A204.1 (cell line): ENCODE results near the gene DDRGK1.
"Not testable (repeated sequence)": the region's sequence is repeated elsewhere in the genome, so short reads cannot be mapped to it uniquely, and the experiment has no call there.

ENCODE experiments used
- FAIRE-seq: peaks from 2 replicates; lab custom pipeline; 2012; peaks lifted over from hg19 to GRCh38; lab: Jason Lieb, UNC

DDRGK1 gene

DNA sequence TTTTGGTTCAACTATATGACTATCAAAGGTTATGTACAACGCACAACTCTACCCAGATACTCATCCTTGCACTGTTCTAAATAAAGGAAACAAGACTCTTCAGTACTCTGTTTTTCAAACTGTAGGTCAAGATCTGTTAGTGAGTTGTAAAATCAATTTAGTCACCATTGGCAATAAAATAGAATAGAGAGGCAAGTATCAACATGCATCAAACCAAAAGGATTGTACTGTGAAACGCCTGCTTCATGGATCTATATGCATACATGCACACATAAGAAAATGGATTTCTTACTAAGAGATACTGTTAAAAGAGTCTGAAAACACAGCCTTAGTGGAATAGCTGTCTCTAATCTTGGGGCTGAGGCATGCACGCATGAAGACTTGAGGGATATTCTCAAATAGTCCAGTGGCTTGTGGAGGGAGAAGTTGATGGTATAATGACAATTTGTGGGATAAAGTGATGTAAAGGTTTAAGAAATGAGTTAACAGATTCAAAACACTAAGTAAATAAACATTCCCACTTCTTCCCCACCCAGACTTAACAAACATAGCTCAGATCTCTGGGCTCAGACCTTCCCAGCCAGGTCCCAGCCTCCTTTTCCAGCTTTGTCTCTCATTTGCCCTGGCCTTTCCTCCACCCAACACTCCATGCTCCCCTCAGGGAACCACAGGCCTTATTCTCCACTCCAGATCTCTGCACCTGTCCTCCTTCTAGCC, 20.4 kb downstream of the DDRGK1 start:
- no peak for FAIRE-seq

DNA sequence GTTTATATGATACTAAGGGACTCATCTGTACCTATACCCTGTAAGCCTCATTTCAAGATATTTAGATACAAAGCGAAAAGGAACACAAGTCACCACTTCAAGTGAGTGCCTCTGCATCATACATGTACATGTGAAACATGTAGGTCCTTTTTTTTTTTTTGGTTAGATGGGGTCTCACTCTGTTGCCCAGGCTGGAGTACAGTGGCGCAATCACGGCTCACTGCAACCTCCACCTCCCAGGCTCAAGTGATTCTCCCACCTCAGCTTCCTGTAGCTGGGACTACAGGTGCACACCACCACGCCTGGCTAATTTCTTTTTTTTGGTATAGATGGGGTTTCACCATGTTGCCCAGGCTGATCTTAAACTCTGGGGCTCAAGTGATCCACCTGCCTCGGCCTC, 22.1 kb downstream of the DDRGK1 start:
- FAIRE-seq, result not testable (repeated sequence)

DNA sequence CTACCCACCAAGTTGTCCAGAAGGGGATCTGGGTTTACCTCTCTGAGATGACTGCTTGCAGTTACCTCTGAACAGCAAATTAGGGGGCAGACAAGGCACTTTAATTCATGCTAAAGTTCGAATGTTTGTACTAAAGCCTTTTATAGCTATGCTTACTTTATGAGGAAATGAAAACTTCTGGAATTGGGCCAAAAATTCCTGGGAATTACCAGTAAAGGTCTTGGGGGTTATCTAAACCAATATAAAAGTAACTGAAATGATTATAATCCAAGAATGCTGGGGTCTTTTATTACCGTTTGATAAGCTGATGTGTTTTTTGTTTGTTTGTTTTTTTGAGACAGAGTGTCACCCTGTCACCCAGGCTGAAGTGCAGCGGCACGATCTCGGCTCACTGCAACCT, 23.2 kb downstream of the DDRGK1 start:
- FAIRE-seq, result no peak

DNA sequence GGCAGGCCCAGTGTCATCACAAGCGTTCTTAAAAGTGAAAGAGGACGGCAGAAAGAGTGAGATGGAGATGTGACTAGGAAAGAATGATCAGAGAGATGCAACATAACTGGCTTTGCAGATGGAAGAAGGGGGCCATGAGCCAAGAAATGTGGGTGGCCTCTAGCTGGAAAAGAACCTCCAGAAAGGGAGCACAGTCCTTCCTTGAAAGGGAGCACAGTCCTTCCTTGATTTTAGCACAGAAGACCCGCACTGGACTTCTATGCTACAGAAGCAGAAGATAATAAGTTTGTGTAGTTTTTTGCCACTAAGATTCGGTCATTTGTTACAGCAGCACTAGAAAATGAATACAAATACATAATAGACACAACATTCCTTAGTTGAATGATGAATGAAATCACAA, 24.2 kb downstream of the DDRGK1 start:
- FAIRE-seq, result no peak

- FAIRE-seq, result no peak
Measured at GRCh38 chr20:3177746-3178485, 26.6 kb downstream of the DDRGK1 start.

- no peak for FAIRE-seq
Measured at GRCh38 chr20:3175270-3175669, 29.2 kb downstream of the DDRGK1 start.

DNA sequence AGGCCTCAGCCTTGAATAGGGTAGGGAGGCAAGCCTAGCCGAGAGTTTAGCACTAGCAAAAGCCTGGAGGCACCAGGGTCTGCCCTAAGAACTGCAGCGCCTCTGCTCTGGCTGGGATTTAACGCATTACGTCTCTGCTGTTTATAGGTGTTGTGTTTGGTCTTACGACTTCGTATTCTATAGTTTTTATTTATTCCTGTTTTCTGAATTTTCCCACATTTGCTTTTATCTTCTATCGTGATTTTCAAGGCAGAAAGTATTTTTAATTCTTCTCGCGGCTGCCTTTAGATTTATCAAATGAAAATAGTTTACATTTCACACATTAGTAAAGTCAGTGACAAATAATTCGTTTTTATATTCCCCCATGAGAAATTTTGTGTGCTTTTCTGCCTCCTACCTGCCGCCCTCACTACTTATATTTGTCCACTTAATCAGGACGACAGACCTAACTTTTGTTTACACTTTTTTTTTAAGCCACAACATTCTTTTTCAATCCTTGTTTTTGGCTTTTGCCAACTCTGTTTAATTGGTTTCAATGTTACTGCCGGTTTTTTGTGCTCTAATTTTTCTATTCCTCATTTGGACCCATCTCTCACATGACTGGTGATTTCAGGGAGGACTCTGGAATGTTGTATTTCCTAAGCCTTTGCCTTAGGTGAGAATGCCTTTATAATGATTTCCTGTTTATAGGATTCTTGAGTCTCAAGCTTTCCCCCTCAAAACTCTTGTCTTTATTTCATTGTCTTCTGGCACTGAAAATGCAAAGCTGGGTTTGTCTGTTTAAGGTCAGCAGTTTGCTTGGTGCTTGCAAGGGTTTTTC, 29.8 kb downstream of the DDRGK1 start:
- no peak for FAIRE-seq

GRCh38 chr20:3173610-3174441, 30.7 kb downstream of the DDRGK1 start:
- FAIRE-seq, result no peak

DNA sequence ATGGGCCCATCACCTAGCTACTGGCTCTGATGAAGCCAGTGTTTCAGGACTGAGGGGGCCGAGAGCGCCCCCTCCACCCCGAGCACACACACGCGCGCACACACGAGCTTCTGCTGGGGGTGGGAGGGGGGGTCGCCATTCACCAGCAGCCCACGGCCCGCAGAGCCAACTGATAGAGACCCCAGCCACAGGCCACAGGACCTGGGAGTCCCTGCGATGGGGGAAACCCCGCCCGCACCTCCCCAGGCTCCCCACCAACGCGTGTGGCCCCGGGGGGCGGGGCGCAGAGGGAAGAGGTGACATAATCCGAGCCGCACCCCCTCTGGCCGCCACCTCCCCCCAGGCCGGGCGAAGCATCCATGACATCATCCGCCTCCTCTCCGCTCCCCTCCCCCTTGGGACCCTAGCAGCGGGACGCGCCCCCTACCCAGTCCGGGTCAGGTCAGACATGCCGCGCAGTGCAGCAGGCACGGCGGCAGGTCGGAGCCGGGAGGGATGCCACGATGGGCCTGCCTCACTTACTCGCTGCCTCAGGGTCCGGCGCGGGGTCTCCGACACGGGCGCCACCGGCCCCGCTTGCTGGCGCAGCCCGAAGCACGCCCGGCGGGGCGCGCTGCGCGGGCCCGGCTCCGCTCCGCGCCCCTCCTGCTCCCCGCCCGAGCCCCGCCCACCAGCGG, 31.4 kb downstream of the DDRGK1 start, which contains the start of gene LZTS3:
Gene LZTS3 (minus strand): TSS at position 617 of the 677 bp plus-strand sequence. CDS start 6,386 bp downstream, outside the sequence.
- no peak for FAIRE-seq

DNA sequence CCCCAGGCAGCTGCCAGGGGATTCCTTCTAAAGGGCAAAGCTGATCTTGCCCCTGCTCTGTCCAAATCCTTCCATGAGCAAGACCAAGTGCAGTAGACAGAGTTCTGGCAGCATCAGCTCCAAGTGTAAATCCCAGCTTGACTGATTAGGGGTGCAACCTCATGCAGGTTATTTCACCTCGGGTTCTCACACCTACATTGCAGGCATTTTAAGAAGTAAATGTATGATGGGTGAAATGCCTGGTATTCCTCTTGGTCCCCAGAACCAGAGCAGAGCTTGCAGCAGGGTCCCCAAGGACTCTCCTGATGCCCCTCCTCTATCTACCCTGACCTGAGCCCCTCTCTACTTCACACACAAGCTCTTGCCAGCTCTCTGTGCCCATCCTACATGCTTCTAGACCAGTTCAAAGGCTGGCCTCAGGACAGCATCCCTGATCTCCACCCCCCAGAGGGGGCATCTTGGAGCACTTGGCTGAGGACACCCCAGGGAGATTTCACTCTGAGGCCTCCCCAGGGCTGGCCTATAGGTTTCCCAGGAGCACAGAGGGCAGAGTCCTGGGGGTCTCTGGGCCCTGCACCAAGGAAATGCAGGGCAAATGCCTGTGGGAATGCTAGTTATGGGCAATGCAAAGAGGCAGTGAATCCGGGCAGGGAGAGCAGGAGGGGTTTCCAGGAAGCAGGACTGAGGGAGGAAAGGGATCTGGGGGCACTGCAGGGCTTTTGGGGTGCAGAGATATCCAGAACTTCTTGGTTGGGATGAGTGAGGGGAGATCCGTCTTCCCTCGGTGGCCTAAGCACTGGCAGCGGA, 32.2 kb downstream of the DDRGK1 start:
- FAIRE-seq, result no peak

- FAIRE-seq, result no peak
Measured at GRCh38 chr20:3171391-3172125, 32.9 kb downstream of the DDRGK1 start.

DNA sequence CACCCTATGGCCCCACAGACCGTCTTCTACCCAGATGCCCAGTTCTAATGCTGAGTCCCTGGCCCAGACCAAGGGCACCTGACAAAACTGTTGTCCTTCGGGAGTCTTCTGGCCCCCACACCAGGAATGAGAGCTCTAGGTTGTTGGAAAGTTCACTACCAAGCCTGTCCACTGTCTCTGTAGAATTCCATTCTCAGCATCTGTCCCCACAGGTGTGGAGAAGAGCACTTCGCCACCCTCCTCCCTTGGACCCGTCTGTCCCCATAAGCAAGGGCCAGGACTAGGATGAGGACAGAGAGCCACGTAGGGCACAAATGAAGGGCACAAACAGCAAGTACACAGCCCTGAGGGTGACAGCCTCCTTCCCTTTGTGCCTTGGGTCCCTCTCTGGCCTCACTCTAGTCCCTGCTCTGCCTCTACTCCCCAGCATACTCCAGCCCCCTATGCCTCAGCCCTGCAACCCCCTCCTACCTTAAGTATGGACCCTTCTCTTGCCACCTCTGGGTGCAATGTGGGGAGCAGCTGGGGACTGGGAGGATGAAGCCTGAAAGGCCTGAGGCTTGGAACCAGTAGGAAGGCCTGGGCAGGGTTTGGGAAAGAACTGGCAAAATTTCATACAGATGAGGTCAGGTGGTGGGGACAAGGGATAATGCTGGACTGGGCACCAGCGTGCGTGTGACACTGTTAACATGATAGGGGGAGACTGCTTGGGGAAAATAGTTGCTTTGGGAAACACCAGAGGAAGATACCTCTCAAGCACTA, 35.5 kb downstream of the DDRGK1 start:
- no peak for FAIRE-seq

DNA sequence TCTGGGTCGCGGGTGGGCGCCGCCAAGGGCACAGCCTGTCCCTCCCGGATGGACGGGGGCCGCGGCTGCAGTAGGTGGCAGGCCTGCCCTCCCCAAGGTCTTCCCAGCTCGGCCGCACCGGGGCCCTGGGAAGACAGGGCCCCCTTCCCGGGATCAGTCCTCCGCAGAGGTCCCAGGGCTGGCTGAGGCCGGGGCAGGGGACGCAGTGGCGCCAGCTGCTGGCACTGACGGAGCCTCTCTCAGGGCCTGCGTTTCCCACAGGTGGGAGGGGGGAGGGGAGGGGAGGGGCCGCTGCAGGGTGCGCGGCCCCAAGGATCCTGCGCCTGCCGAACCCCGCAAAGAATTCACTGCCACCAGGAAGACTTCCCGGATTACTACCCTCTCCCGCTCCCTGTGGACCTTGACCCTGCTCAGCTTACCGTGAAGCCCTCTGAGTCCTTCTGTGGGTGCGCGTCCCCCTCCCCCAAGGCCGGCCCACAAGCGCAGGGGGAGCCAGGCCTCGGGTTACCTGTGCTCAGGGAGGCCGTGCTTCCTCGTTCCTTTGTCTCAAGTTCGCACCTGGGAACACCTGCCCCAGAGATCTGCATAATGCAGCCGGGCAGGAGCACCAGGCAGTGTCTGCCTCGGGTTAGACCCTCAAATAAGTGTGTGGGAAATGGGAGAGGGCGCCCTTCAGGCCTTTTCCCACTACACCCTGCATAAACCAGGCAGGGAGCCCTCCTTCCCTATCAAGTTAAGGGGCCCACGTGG, 36.2 kb downstream of the DDRGK1 start:
- FAIRE-seq, result no peak

DNA sequence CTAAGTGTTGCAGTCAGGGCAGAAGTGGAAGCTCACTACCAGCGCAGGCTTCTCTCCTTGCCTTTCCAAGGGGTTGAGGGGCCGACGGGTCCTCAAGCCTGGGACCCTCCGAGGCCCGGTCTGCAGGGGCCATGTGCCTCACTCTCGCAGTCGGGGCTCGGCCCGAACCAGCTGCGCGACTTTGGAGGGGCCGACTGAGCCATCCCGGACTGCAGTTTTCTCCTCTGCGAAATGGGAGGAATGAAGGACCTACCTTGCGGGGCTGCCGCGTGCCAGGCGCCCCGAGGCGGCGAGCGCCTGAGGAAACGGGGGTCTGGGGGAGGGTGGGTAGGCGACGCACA, 36.8 kb downstream of the DDRGK1 start:
- no peak for FAIRE-seq

GRCh38 chr20:3166913-3167342, 37.6 kb downstream of the DDRGK1 start:
- FAIRE-seq, result no peak

GRCh38 chr20:3166338-3166912, 38.1 kb downstream of the DDRGK1 start:
- FAIRE-seq, result no peak

DNA sequence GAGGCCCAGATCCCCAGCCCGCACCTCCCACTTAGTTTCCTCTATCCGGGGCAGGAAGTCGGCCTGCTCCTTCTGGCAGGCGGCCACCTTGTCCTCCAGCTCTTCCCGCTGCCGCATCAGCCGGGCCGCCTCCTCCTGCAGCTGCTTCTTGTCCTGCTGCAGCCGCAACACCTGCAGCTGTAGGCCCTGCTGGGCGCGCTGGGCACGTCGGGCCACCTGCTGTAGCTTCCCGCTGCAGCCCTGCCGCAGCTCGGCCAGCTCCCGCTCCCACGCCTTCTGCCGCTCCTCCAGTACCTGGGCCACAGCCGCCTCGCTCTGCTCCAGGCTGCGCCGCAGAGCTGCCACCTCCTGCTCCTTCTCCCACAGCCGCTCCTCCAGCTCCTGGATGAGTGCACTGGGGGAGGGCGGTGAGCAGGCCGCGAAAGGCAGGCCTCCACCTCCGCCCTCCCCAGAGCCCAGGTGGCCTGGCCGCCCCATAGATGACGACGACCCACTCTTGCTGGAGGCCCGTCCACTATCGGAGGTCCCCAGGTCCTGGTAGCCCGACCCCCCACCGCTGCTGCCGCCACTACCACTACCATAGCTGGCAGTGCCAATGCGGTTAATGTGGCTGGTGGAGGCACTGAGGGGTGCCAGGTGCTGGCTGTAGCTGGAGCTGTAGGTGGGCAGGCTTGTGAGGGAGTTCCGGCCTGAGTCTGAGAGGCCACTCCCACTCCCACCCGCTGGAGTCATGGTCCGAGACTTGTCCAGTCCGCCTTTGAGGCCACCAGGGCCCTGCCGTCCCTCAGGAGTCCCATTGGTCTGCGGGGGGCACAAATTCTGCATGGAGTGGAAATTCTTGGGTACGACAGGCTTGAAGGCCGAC, 38.8 kb downstream of the DDRGK1 start:
- FAIRE-seq, result no peak
